HG03025 (cell line): Measurements from ENCODE around the gene ACKR2.
"Not testable (repeated sequence)": the region's sequence is repeated elsewhere in the genome, so short reads cannot be mapped to it uniquely, and the experiment has no call there.

ENCODE experiments used
- ATAC-seq: cut with Tn5 transposase; IDR thresholded peaks from one replicate; pipeline ENCODE4 v1.9.1; 2021; ENCODE audit warnings: mild to moderate bottlenecking, moderate library complexity; ENCODE audit not compliant: unreplicated experiment, low FRiP score

Gene ACKR2

GRCh38 chr3:42883251-42883930 lies 74.1 kb downstream of the ACKR2 start:
- ATAC-seq, result not testable (repeated sequence)

GRCh38 chr3:42884324-42884723 lies 75.1 kb downstream of the ACKR2 start:
- no peak for ATAC-seq

GRCh38 chr3:42886294-42886822 lies 77.1 kb downstream of the ACKR2 start:
- ATAC-seq, result no peak

GRCh38 chr3:42887084-42887483 lies 77.8 kb downstream of the ACKR2 start:
- ATAC-seq, result no peak

- ATAC-seq, result no peak
These were observed 81.8 kb downstream of the ACKR2 start for GRCh38 chr3:42891042-42891441.

- ATAC-seq, result no peak
These were observed 82.9 kb downstream of the ACKR2 start for GRCh38 chr3:42892169-42892568.

- ATAC-seq, result no peak
These were observed 83.6 kb downstream of the ACKR2 start for GRCh38 chr3:42892807-42893206.

- ATAC-seq, result no peak
These were observed 85.7 kb downstream of the ACKR2 start for GRCh38 chr3:42894698-42895579.

- no peak for ATAC-seq
These were observed 86.3 kb downstream of the ACKR2 start for GRCh38 chr3:42895580-42895868.

GRCh38 chr3:42898896-42899675 lies 89.8 kb downstream of the ACKR2 start:
- no peak for ATAC-seq

GRCh38 chr3:42900226-42901072 lies 91.2 kb downstream of the ACKR2 start:
- no peak for ATAC-seq

GRCh38 chr3:42901073-42901415 lies 91.8 kb downstream of the ACKR2 start:
- no peak for ATAC-seq

GRCh38 chr3:42902257-42902656 lies 93.0 kb downstream of the ACKR2 start:
- no peak for ATAC-seq

GRCh38 chr3:42904076-42904475 lies 94.8 kb downstream of the ACKR2 start:
- no peak for ATAC-seq

GRCh38 chr3:42905740-42906069 lies 96.5 kb downstream of the ACKR2 start:
- no peak for ATAC-seq

GRCh38 chr3:42906070-42906847 lies 97.0 kb downstream of the ACKR2 start, which contains the start of gene ZNF662:
Gene ZNF662, plus strand, starts transcription at chr3:42906142. Its CDS starts 1,973 bp downstream, at chr3:42908115.
- ATAC-seq, result no peak

- no peak for ATAC-seq
These were observed 97.6 kb downstream of the ACKR2 start for GRCh38 chr3:42906848-42907183.

GRCh38 chr3:42908675-42909074 lies 99.4 kb downstream of the ACKR2 start:
- ATAC-seq, result no peak

- no peak for ATAC-seq
These were observed 102.3 kb downstream of the ACKR2 start for GRCh38 chr3:42911551-42911950.
